ENCODE results near the gene ACTRT2. TPM values are rescaled to one million over a fixed set of nuclear protein-coding genes. Genes with fewer than 3 reads are reported as not detected.

Gene ACTRT2
- not detected for total RNA-seq
- polyA plus RNA-seq, result not detected
- long read RNA-seq, donor 1, result 0 reads
- long read RNA-seq, donor 2, partial matches to known transcripts, result 0 of 1 reads
- long read RNA-seq, donor 2, other reads (novel, unspliced or antisense), result 0 of 1 reads

- Histone ChIP-seq H3K36me3 (no peaks in the 10 kb centered on the region), H3K9me3 (no peaks in the 10 kb centered on the region), H3K27me3 (replicated peaks in 1 of 7) (peaks cover 0 to 22% (median 0%) of the 10 kb centered on the region in 7 donors), H3K27ac (no peak within 1 kb of the TSS), H3K4me1 (no peaks in the 10 kb centered on the region), H3K4me3 (no peak within 1 kb of the TSS)
- peak; percentile 59 for DNase-seq
- TF ChIP-seq CTCF (IDR thresholded peaks at IDR 0.05 in 8 of 11, conservative IDR thresholded peaks at IDR 0.05 in 3 of 11) (no peak), POLR2AphosphoS5 (IDR thresholded peaks at IDR 0.05) (no peak), POLR2A (IDR thresholded peaks at IDR 0.05) (no peak)
- intact Hi-C loops (cut with DNase I; ENCODE audit: low total_unique reads), result no loop called here
- 59 to 78% (median 69%) methylated on average over 5 to 8 of the region's 8 CpGs for WGBS, 5 donors
These were observed at the start of gene ACTRT2 for GRCh38 chr1:3021233-3021671. ACTRT2 (plus strand) TSS chr1:3021467; CDS start chr1:3021687, 220 bp downstream.

GRCh38 chr1:2971609-2972008, 49.7 kb upstream of the ACTRT2 start:
- H3K36me3 ChIP-seq, result no peaks in the 10 kb centered on the region
- TF ChIP-seq POLR2A (IDR thresholded peaks at IDR 0.05), result no peak
- no peak for TF ChIP-seq CTCF (IDR thresholded peaks at IDR 0.05 in 8 of 11, conservative IDR thresholded peaks at IDR 0.05 in 3 of 11)
- no peak for TF ChIP-seq POLR2AphosphoS5 (IDR thresholded peaks at IDR 0.05)
- H3K27ac ChIP-seq, result no peak overlapping the region
- no peak overlapping the region for H3K4me3 ChIP-seq
- H3K9me3 ChIP-seq, result no peaks in the 10 kb centered on the region
- peaks cover 0 to 11% (median 3%) of the 10 kb centered on the region in 6 donors for H3K4me1 ChIP-seq
- intact Hi-C loops (cut with DNase I; ENCODE audit: low total_unique reads), result no loop called here
- 87 to 94% (median 93%) methylated on average over 2 to 9 of the region's 9 CpGs for WGBS, 5 donors
- peaks cover 0 to 84% (median 0%) of the 10 kb centered on the region in 7 donors for H3K27me3 ChIP-seq (replicated peaks in 1 of 7)
- peak; percentile 61 for DNase-seq

GRCh38 chr1:2972011-2972878, 49.0 kb upstream of the ACTRT2 start:
- no peaks in the 10 kb centered on the region for H3K36me3 ChIP-seq
- no peak for TF ChIP-seq POLR2A (IDR thresholded peaks at IDR 0.05)
- no peak for TF ChIP-seq CTCF (IDR thresholded peaks at IDR 0.05 in 8 of 11, conservative IDR thresholded peaks at IDR 0.05 in 3 of 11)
- no peak for TF ChIP-seq POLR2AphosphoS5 (IDR thresholded peaks at IDR 0.05)
- no peaks in the 10 kb centered on the region for H3K9me3 ChIP-seq
- 77 to 96% (median 86%) methylated on average over 10 to 27 of the region's 27 CpGs for WGBS, 5 donors
- H3K4me1 ChIP-seq, result peaks cover 0 to 11% (median 3%) of the 10 kb centered on the region in 6 donors
- peaks cover 0 to 80% (median 0%) of the 10 kb centered on the region in 7 donors for H3K27me3 ChIP-seq (replicated peaks in 1 of 7)
- DNase-seq, result peak; percentile 48
- no peak overlapping the region for H3K27ac ChIP-seq
- H3K4me3 ChIP-seq, result no peak overlapping the region
- intact Hi-C loops (cut with DNase I; ENCODE audit: low total_unique reads), result no loop called here
